Breast epithelium (tissue), 3 donors: ENCODE data around the gene SPTSSB.

Source experiments
- POLR2AphosphoS5 ChIP-seq, 3 donors: sonication (generic); formaldehyde crosslinking; IDR thresholded peaks; one replicate each; pipeline ENCODE4 v1.6.1; 2017; ENCODE audit warnings: antibody characterized with exemption in 3 of 3
- TF ChIP-seq, protein P1 (sequence below), 3 donors: fragments of 450-650 bp; IDR thresholded peaks; one replicate each; pipeline ENCODE4 v1.5.1; 2016 to 2017; ENCODE audit warnings: antibody characterized with exemption in 3 of 3, mild to moderate bottlenecking in 3 of 3, moderate library complexity in 3 of 3

DNA sequence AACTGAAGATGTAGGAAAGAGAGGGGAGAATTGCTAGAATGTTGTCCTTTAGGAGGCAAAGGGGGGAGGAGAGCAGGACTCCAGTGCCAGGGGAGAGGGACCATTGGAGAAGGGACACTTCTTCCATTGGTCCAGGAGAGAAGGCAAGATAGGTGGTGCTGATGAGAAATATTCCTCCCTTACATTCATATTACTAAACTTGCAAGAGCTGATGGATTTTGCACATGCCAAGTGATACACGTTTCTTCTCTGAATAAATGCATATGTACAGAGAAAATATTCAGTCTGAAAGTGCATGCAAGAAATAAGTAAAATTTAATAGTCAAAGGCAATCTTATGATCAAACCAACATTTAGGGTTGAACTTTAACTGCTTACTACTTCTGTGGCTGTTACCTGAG, 21.5 kb upstream of the SPTSSB start:
- TF ChIP-seq, protein P1, sequence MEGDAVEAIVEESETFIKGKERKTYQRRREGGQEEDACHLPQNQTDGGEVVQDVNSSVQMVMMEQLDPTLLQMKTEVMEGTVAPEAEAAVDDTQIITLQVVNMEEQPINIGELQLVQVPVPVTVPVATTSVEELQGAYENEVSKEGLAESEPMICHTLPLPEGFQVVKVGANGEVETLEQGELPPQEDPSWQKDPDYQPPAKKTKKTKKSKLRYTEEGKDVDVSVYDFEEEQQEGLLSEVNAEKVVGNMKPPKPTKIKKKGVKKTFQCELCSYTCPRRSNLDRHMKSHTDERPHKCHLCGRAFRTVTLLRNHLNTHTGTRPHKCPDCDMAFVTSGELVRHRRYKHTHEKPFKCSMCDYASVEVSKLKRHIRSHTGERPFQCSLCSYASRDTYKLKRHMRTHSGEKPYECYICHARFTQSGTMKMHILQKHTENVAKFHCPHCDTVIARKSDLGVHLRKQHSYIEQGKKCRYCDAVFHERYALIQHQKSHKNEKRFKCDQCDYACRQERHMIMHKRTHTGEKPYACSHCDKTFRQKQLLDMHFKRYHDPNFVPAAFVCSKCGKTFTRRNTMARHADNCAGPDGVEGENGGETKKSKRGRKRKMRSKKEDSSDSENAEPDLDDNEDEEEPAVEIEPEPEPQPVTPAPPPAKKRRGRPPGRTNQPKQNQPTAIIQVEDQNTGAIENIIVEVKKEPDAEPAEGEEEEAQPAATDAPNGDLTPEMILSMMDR (IDR thresholded peaks at IDR 0.05) = no peak
- TF ChIP-seq POLR2AphosphoS5 (IDR thresholded peaks at IDR 0.05) = no peak
